Measurements from ENCODE around the gene COX19. TPM values are rescaled to one million over a fixed set of nuclear protein-coding genes. Genes with fewer than 3 reads are reported as not detected.

COX19 gene
- total and polyA plus RNA-seq, 2 of the 13 experiments (the other 11 are each of a cell fraction or from before 2014, with no cell fraction given): 11.5 to 21.7 TPM

- TF ChIP-seq ZNF318 (CRISPR knock-in tag; IDR thresholded peaks at IDR 0.05): no peak
- TF ChIP-seq ZNF878 (CRISPR knock-in tag; IDR thresholded peaks at IDR 0.05): no peak
- peak; percentile 25; the same call in 1 of the 2 replicates for TF ChIP-seq HOXA3 (CRISPR knock-in tag; IDR thresholded peaks at IDR 0.05)
- TF ChIP-seq, protein P1, sequence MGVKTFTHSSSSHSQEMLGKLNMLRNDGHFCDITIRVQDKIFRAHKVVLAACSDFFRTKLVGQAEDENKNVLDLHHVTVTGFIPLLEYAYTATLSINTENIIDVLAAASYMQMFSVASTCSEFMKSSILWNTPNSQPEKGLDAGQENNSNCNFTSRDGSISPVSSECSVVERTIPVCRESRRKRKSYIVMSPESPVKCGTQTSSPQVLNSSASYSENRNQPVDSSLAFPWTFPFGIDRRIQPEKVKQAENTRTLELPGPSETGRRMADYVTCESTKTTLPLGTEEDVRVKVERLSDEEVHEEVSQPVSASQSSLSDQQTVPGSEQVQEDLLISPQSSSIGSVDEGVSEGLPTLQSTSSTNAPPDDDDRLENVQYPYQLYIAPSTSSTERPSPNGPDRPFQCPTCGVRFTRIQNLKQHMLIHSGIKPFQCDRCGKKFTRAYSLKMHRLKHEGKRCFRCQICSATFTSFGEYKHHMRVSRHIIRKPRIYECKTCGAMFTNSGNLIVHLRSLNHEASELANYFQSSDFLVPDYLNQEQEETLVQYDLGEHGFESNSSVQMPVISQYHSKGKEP (CRISPR knock-in tag; IDR thresholded peaks at IDR 0.05): 0 out of 2 replicates have a peak, but pooled peaks have one; percentile 10
- TF ChIP-seq ZBTB42 (CRISPR knock-in tag; IDR thresholded peaks at IDR 0.05): no peak
- peak; percentile 19; the same call in 1 of the 2 replicates for TF ChIP-seq ETV5 (CRISPR knock-in tag; IDR thresholded peaks at IDR 0.05; ENCODE audit: borderline replicate concordance)
- TF ChIP-seq CTCF (CRISPR knock-in tag; IDR thresholded peaks at IDR 0.05): peak; percentile 58
- TF ChIP-seq SKIL (CRISPR knock-in tag; IDR thresholded peaks at IDR 0.05; ENCODE audit: borderline replicate concordance): no peak
- no peak for TF ChIP-seq ZFP1 (CRISPR knock-in tag; IDR thresholded peaks at IDR 0.05)
Measured at GRCh38 chr7:964401-965231, 10.7 kb downstream of the COX19 start (continued).
